Lower leg skin (tissue), 4 donors: ENCODE results near the gene SPRR4. TPM values are rescaled to one million over a fixed set of nuclear protein-coding genes. Genes with fewer than 3 reads are reported as not detected.

Experiments used
- DNase-seq, 2 donors: peaks; one replicate each; pipeline ENCODE4 v3.0.0-alpha.2; 2019; ENCODE audit warnings: low spot score in 2 of 2
- H3K4me3 ChIP-seq: fragments of 200-600 bp; sonication (generic); 2 replicates; pipeline ENCODE4 v1.5.1; 2017; ENCODE audit warnings: mild to moderate bottlenecking, low read depth; ENCODE audit not compliant: poor library complexity, severe bottlenecking
- POLR2A ChIP-seq, 2 donors: fragments of 450-650 bp; IDR thresholded peaks; one replicate each; pipeline ENCODE4 v1.6.1; 2016 to 2017; ENCODE audit warnings: antibody characterized with exemption in 2 of 2, mild to moderate bottlenecking in 1 of 2, moderate library complexity in 1 of 2
- WGBS, 2 donors: methylation state at CpG; one replicate each; pipeline ENCODE4 v1.1.5; 2018; 5-methylcytosine and 5-hydroxymethylcytosine counted together
- intact Hi-C: fragments of 100-400 bp; cut with DNase I; formaldehyde crosslinking; loops from one replicate; pipeline ENCODE4 v1.15.0; 2023; ENCODE audit warnings: low total_unique reads
- total RNA-seq, 4 donors: library from RNA; depleted of rRNA; stranded (reverse); fragments of >200 nt; gene quantifications; one replicate each; pipeline ENCODE4 v1.1.0, GENCODE V29; 2016
- TF ChIP-seq, protein P1 (sequence below), 3 donors: fragments of 450-650 bp; IDR thresholded peaks; one replicate each; pipeline ENCODE4 v1.5.1; 2016; ENCODE audit warnings: antibody characterized with exemption in 3 of 3, mild to moderate bottlenecking in 3 of 3, moderate library complexity in 2 of 3

SPRR4 gene
- total RNA-seq, 4 donors from 2014 or later: 4.0 to 142 (median 77.2) TPM

DNA sequence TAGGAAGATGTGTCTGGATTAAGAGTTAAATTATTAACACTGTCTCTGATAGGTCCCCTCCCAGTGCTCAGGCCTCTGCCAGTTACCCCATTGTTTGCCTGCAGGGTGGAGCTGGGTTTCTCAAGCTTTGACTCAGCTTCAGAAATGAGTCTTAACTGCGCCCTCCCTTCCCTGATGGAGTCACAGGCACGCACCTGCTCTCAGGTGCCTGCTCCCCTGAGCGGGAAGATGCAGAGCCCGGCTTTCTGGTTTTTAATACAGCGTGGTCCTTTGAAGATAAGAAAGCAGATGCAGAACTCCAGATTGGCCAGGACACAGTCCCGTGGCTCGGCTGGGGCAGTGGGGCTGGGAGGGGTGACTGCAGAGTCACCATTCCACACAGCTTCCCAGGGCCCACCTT is 3.2 kb upstream of the SPRR4 start:
- TF ChIP-seq POLR2A (IDR thresholded peaks at IDR 0.05): no peak
- TF ChIP-seq, protein P1, sequence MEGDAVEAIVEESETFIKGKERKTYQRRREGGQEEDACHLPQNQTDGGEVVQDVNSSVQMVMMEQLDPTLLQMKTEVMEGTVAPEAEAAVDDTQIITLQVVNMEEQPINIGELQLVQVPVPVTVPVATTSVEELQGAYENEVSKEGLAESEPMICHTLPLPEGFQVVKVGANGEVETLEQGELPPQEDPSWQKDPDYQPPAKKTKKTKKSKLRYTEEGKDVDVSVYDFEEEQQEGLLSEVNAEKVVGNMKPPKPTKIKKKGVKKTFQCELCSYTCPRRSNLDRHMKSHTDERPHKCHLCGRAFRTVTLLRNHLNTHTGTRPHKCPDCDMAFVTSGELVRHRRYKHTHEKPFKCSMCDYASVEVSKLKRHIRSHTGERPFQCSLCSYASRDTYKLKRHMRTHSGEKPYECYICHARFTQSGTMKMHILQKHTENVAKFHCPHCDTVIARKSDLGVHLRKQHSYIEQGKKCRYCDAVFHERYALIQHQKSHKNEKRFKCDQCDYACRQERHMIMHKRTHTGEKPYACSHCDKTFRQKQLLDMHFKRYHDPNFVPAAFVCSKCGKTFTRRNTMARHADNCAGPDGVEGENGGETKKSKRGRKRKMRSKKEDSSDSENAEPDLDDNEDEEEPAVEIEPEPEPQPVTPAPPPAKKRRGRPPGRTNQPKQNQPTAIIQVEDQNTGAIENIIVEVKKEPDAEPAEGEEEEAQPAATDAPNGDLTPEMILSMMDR (IDR thresholded peaks at IDR 0.05): no peak
- intact Hi-C loops: no loop called here
- no peak overlapping the region for H3K4me3 ChIP-seq
- 28 to 37% methylated on average over 5 to 6 of the region's 7 CpGs for WGBS, 2 donors
- peak in 1 of 2 donors; percentile 54 for DNase-seq

- WGBS, 2 donors: 50 to 66% methylated on average over 2 of the region's 2 CpGs
- intact Hi-C loops: no loop called here
- peak in 1 of 2 donors; percentile 23 for DNase-seq
- H3K4me3 ChIP-seq: no peak overlapping the region
- no peak for TF ChIP-seq POLR2A (IDR thresholded peaks at IDR 0.05)
- TF ChIP-seq, protein P1 (IDR thresholded peaks at IDR 0.05): no peak
These were observed 2.2 kb upstream of the SPRR4 start for GRCh38 chr1:152968248-152968647.

DNA sequence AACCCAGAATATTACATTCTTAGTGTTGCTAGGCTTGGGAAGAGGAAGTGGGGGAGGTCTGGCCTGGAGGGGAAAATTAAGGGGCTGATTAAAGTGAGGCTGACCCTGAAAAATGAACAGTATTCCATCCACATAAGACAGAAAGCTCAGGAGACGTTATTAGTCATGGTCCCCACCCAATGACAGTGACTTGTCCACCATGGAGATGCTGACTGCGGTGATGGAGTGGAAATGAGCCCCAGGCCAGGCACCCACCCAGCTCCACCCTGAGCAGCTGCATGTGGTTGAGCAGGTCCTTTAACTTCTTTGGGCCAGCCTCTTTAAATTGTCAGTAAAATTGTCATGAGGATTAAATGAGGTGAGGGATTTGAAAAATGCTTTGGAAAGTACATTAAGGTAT is 1.4 kb upstream of the SPRR4 start:
- peak in 1 of 2 donors; percentile 34 for DNase-seq
- intact Hi-C loops: no loop called here
- TF ChIP-seq, protein P1 (IDR thresholded peaks at IDR 0.05): no peak
- 60 to 61% methylated on average over 2 of the region's 2 CpGs for WGBS, 2 donors
- H3K4me3 ChIP-seq: no peak overlapping the region

- H3K4me3 ChIP-seq: no peak overlapping the region
- intact Hi-C loops: no loop called here
These were observed 1.9 kb downstream of the SPRR4 start for GRCh38 chr1:152972196-152972886.

GRCh38 chr1:152976688-152977087 is 6.2 kb downstream of the SPRR4 start:
- no peak for DNase-seq
- intact Hi-C loops: no loop called here
- TF ChIP-seq, protein P1 (IDR thresholded peaks at IDR 0.05): no peak
- TF ChIP-seq POLR2A (IDR thresholded peaks at IDR 0.05): no peak
- WGBS, 2 donors: 63 to 68% methylated on average over 1 of the region's 1 CpG
- no peak overlapping the region for H3K4me3 ChIP-seq

More at GRCh38 chr1:152972196-152972886, 1.9 kb downstream of the SPRR4 start:
- WGBS, 2 donors: 78 to 89% methylated on average over 4 of the region's 4 CpGs
- TF ChIP-seq POLR2A (IDR thresholded peaks at IDR 0.05): no peak
- TF ChIP-seq, protein P1 (IDR thresholded peaks at IDR 0.05): no peak
- DNase-seq: peak in 1 of 2 donors; percentile 64

DNA sequence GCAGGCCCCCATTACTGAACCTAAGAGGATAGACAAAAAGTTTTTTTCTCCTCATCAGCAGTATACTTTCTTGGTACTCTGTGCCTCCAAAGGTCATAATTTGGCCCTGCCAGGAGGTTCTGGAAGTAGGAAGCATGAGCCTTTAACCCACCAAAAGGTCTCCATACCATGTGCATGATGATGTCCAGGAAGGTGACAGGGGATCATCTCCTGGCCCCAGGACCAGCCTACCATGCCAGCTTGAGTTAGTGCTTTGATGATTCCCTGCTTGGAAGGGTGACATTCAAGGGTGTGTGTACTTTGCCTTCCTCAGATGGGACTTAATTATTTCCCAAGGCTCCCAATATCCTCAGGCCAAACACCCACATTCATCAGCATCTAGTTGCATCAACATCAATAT is 7.2 kb downstream of the SPRR4 start:
- intact Hi-C loops: no loop called here
- TF ChIP-seq, protein P1 (IDR thresholded peaks at IDR 0.05): no peak
- no peak for TF ChIP-seq POLR2A (IDR thresholded peaks at IDR 0.05)
- DNase-seq: peak in 1 of 2 donors; percentile 50
- H3K4me3 ChIP-seq: no peak overlapping the region
